ENCODE results near the gene SUCLG1. TPM values are rescaled to one million over a fixed set of nuclear protein-coding genes. Genes with fewer than 3 reads are reported as not detected.

The SUCLG1 gene
- total and polyA plus RNA-seq, 10 of the 15 experiments (the other 5 are each of a cell fraction or from before 2014, with no cell fraction given) = 75.4 to 197 (median 93.6) TPM

DNA sequence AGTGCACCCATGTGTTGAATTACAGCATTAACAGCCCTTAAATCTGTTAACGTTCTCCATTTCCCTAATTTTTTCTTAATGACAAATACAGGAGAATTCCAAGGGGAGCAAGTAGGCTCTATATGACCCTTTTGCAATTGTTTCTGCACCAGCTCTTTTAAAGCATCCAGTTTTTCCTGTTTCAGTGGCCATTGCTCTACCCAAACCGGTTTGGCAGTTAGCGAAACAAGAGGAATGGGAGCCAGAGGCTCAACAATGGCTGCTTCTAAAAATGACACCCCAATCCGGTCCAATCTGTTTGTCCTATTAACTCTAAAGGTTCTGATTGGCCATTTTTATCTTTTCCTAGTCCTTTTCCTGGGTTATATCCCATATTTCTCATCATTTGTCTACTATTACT is 15.1 kb upstream of the SUCLG1 start (continued):
- no peak for TF ChIP-seq SKIL (IDR thresholded peaks at IDR 0.05; ENCODE audit: low read depth, poor library complexity, severe bottlenecking)
- no peak for TF ChIP-seq SPI1 (IDR thresholded peaks at IDR 0.05; ENCODE audit: borderline replicate concordance, insufficient read depth, low read depth, low read length)

- ChIA-PET SMC1A (ENCODE audit: uncharacterized antibody, unreplicated experiment) (no interaction called here), RAD21 (ENCODE audit: unreplicated experiment) (no interaction called here), CTCF (no interaction called here), POLR2A (no interaction called here)
- no TSS peak for BruUV-seq (replicated peaks)
- FAIRE-seq = no peak
- Histone ChIP-seq H3K9me3 (replicated peaks; ENCODE audit: control insufficient read depth, insufficient read depth, low read length) (no peaks in the 10 kb centered on the region), H3K4me3 (no peak overlapping the region), H2AFZ (ENCODE audit: control insufficient read depth, low read depth, low read length) (no peak overlapping the region), H3K79me2 (ENCODE audit: control insufficient read depth, insufficient read depth, low read length) (no peaks in the 10 kb centered on the region), H3K4me2 (ENCODE audit: control insufficient read depth, insufficient read depth) (no peak overlapping the region), H3K4me1 (ENCODE audit: control insufficient read depth, insufficient read depth, low read length) (no peaks in the 10 kb centered on the region), H3K27ac (ENCODE audit: control insufficient read depth, insufficient read depth) (no peak overlapping the region), H3K27me3 (replicated peaks in 1 of 2; ENCODE audit: control insufficient read depth in 2 of 2, insufficient read depth in 2 of 2, low read length in 1 of 2) (no peaks in the 10 kb centered on the region), H3K9ac (ENCODE audit: control insufficient read depth, insufficient read depth, low read length) (no peak overlapping the region), H4K20me1 (ENCODE audit: control insufficient read depth, insufficient read depth) (no peaks in the 10 kb centered on the region), H3K36me3 (ENCODE audit: control insufficient read depth in 2 of 2, insufficient read depth in 2 of 2, low read length in 1 of 2) (no peaks in the 10 kb centered on the region)
- WGBS (ENCODE audit: insufficient coverage, insufficient replicate concordance, low lambda C conversion rate, missing lambda C conversion rate) = 43% methylated on average over 6 of the region's 6 CpGs
- in situ Hi-C loops (cut with MboI) = no loop called here
- no peak for DNase-seq (ENCODE audit: low read depth, low spot score)
- no peak for ATAC-seq
- intact Hi-C loops (cut with micrococcal nuclease; ENCODE audit: unreplicated experiment) = no loop called here
- no peak for TF ChIP-seq SIX5 (IDR thresholded peaks at IDR 0.05; ENCODE audit: low read depth, low read length, severe bottlenecking)
- TF ChIP-seq, protein P1, sequence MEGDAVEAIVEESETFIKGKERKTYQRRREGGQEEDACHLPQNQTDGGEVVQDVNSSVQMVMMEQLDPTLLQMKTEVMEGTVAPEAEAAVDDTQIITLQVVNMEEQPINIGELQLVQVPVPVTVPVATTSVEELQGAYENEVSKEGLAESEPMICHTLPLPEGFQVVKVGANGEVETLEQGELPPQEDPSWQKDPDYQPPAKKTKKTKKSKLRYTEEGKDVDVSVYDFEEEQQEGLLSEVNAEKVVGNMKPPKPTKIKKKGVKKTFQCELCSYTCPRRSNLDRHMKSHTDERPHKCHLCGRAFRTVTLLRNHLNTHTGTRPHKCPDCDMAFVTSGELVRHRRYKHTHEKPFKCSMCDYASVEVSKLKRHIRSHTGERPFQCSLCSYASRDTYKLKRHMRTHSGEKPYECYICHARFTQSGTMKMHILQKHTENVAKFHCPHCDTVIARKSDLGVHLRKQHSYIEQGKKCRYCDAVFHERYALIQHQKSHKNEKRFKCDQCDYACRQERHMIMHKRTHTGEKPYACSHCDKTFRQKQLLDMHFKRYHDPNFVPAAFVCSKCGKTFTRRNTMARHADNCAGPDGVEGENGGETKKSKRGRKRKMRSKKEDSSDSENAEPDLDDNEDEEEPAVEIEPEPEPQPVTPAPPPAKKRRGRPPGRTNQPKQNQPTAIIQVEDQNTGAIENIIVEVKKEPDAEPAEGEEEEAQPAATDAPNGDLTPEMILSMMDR (IDR thresholded peaks at IDR 0.05 in 2 of 3, conservative IDR thresholded peaks at IDR 0.05 in 1 of 3; ENCODE audit: control insufficient read depth in 2 of 3, extremely low read depth in 1 of 3, insufficient read depth in 1 of 3, low read depth in 3 of 3, low read length in 3 of 3) = no peak
- no peak for TF ChIP-seq SRF (IDR thresholded peaks at IDR 0.05; ENCODE audit: low read depth in 2 of 2, low read length in 2 of 2)
- no peak for TF ChIP-seq E2F8 (IDR thresholded peaks at IDR 0.05; ENCODE audit: low read depth, partially characterized antibody)
- no peak for TF ChIP-seq PAX5 (IDR thresholded peaks at IDR 0.05; ENCODE audit: borderline replicate concordance, low read depth, low read length)
- TF ChIP-seq BMI1 (IDR thresholded peaks at IDR 0.05; ENCODE audit: borderline replicate concordance) = no peak
- no peak for TF ChIP-seq BRCA1 (IDR thresholded peaks at IDR 0.05; ENCODE audit: low read depth, low read length)
Measured at GRCh38 chr2:84472856-84473565, 13.9 kb upstream of the SUCLG1 start.

Measured in GM12878 (cell line).